HEK293 (cell line): Measurements from ENCODE around the gene TEAD2.
A peak's percentile ranks its signal among the peaks of the same experiment; 100 is the strongest.
"Not testable (repeated sequence)": the region's sequence is repeated elsewhere in the genome, so short reads cannot be mapped to it uniquely, and the experiment has no call there.

Experiments used
- CTCF ChIA-PET: fragments of 350-600 bp; formaldehyde crosslinking; extraction: SDS; loops from one replicate; lab custom pipeline; 2021; ENCODE audit warnings: antibody characterized with exemption; lab: Yijun Ruan, JAX
- POLR2A ChIA-PET: fragments of 300-600 bp; formaldehyde crosslinking; extraction: SDS; loops from one replicate; lab custom pipeline; 2020; ENCODE audit warnings: antibody characterized with exemption, inconsistent platforms; lab: Yijun Ruan, JAX
- H3K27ac ChIP-seq: fragments of 200-500 bp; sonication (Bioruptor generic); 2 replicates; pipeline ENCODE4 v1.5.1; 2014; ENCODE audit warnings: low read depth, low read length, control low read depth, inconsistent platforms; ENCODE audit errors: extremely low read depth
- H3K36me3 ChIP-seq, 2 experiments: fragments of 200-500 bp in 1 of 2; sonication (Bioruptor generic) in 1 of 2; 1 replicate in 1 of 2; 2 replicates in 1 of 2; pipeline ENCODE4 v1.5.1; 2014 to 2017; ENCODE audit warnings: inconsistent platforms in 2 of 2, low read length in 2 of 2; ENCODE audit not compliant: control insufficient read depth in 2 of 2, insufficient read depth in 1 of 2
- H3K4me1 ChIP-seq: fragments of 200-500 bp; sonication (Bioruptor generic); 2 replicates; pipeline ENCODE4 v1.5.1; 2014; ENCODE audit warnings: mild to moderate bottlenecking, low read length, inconsistent platforms; ENCODE audit not compliant: control insufficient read depth, insufficient read depth
- H3K4me3 ChIP-seq: 2 replicates; pipeline ENCODE4 v1.5.1; 2011; ENCODE audit warnings: low read depth, mild to moderate bottlenecking, control low read depth, low read length, moderate library complexity
- H3K9me3 ChIP-seq: fragments of 200-500 bp; sonication (Bioruptor generic); 2 replicates; pipeline ENCODE4 v1.5.1; 2014; ENCODE audit warnings: low read depth, low read length, inconsistent platforms; ENCODE audit not compliant: control insufficient read depth, insufficient read depth
- GFI1B ChIP-seq: fragments of 450-650 bp; formaldehyde crosslinking; IDR thresholded peaks from 2 replicates; pipeline ENCODE4 v1.5.1; 2016; ENCODE audit warnings: missing biosample characterization, missing genetic modification characterization
- GLIS1 ChIP-seq: fragments of 450-650 bp; formaldehyde crosslinking; IDR thresholded peaks from 2 replicates; pipeline ENCODE4 v1.5.1; 2016; ENCODE audit warnings: missing biosample characterization, missing genetic modification characterization
- HIC1 ChIP-seq: fragments of 450-650 bp; formaldehyde crosslinking; IDR thresholded peaks from 2 replicates; pipeline ENCODE4 v1.5.1; 2016; ENCODE audit warnings: missing biosample characterization, missing genetic modification characterization
- OSR2 ChIP-seq: fragments of 450-650 bp; formaldehyde crosslinking; IDR thresholded peaks from 2 replicates; pipeline ENCODE4 v1.5.1; 2016; ENCODE audit warnings: missing biosample characterization, missing genetic modification characterization
- PATZ1 ChIP-seq: fragments of 450-650 bp; formaldehyde crosslinking; IDR thresholded peaks from 2 replicates; pipeline ENCODE4 v1.5.1; 2016; ENCODE audit warnings: missing biosample characterization, missing genetic modification characterization
- PRDM1 ChIP-seq: fragments of 450-650 bp; formaldehyde crosslinking; IDR thresholded peaks from 2 replicates; pipeline ENCODE4; 2016; ENCODE audit warnings: missing biosample characterization, missing genetic modification characterization
- RBAK ChIP-seq: fragments of 450-650 bp; formaldehyde crosslinking; IDR thresholded peaks from 2 replicates; pipeline ENCODE4 v1.5.1; 2016; ENCODE audit warnings: missing biosample characterization, missing genetic modification characterization
- SCRT2 ChIP-seq: fragments of 450-650 bp; formaldehyde crosslinking; IDR thresholded peaks from 2 replicates; pipeline ENCODE4 v1.5.1; 2016; ENCODE audit warnings: missing biosample characterization, missing genetic modification characterization
- ZBTB26 ChIP-seq: fragments of 450-650 bp; formaldehyde crosslinking; optimal IDR thresholded peaks from 2 replicates; pipeline ENCODE3; 2016; ENCODE audit warnings: missing biosample characterization, mild to moderate bottlenecking, missing genetic modification characterization
- ZNF10 ChIP-seq: fragments of 450-650 bp; formaldehyde crosslinking; IDR thresholded peaks from 2 replicates; pipeline ENCODE4 v1.5.1; 2017; ENCODE audit warnings: missing biosample characterization, missing genetic modification characterization
- ZNF121 ChIP-seq: fragments of 450-650 bp; formaldehyde crosslinking; IDR thresholded peaks from 2 replicates; pipeline ENCODE4 v1.5.1; 2016; ENCODE audit warnings: missing biosample characterization, missing genetic modification characterization
- ZNF155 ChIP-seq: fragments of 450-650 bp; formaldehyde crosslinking; IDR thresholded peaks from 2 replicates; pipeline ENCODE4 v1.5.1; 2016; ENCODE audit warnings: missing biosample characterization, missing genetic modification characterization
- ZNF16 ChIP-seq: fragments of 450-650 bp; formaldehyde crosslinking; IDR thresholded peaks from 2 replicates; pipeline ENCODE4 v1.5.1; 2016; ENCODE audit warnings: low read depth, missing biosample characterization, missing genetic modification characterization
- ZNF214 ChIP-seq: fragments of 450-650 bp; formaldehyde crosslinking; IDR thresholded peaks from 2 replicates; pipeline ENCODE4 v1.5.1; 2017; ENCODE audit warnings: missing biosample characterization, mild to moderate bottlenecking, missing genetic modification characterization, borderline replicate concordance
- ZNF514 ChIP-seq: fragments of 450-650 bp; formaldehyde crosslinking; IDR thresholded peaks from 2 replicates; pipeline ENCODE4 v1.5.1; 2016; ENCODE audit warnings: missing biosample characterization, missing genetic modification characterization
- ZNF704 ChIP-seq: fragments of 450-650 bp; formaldehyde crosslinking; IDR thresholded peaks from 2 replicates; pipeline ENCODE4 v1.5.1; 2016; ENCODE audit warnings: missing biosample characterization, missing genetic modification characterization

Gene TEAD2

GRCh38 chr19:49331187-49331586, 31.0 kb downstream of the TEAD2 start:
- H3K9me3 ChIP-seq, H3K27ac ChIP-seq, POLR2A ChIA-PET, H3K36me3 ChIP-seq, H3K4me3 ChIP-seq, H3K4me1 ChIP-seq: not testable (repeated sequence)
- TF ChIP-seq SCRT2 (tag by site-specific recombination) (peak; percentile 70; the same call in 1 of the 2 replicates), ZNF121 (tag by site-specific recombination) (peak; percentile 81; the same call in 1 of the 2 replicates)
- CTCF ChIA-PET, result interaction anchor here (0.5 to 5.8 kb wide), 10 partner anchors 16 to 280 kb away, joined by 3 to 36 read pairs (median 4); no protein-coding TSS in a partner anchor

- Histone ChIP-seq H3K4me1 (no peaks in the 10 kb centered on the region), H3K4me3 (no peak overlapping the region), H3K9me3 (no peaks in the 10 kb centered on the region), H3K27ac (no peak overlapping the region), H3K36me3 (peaks cover 0 to 4% of the 10 kb centered on the region in 2 experiments; a peak in 2 of 3 replicates)
- no peak for TF ChIP-seq PATZ1 (tag by site-specific recombination)
- TF ChIP-seq ZNF10 (tag by site-specific recombination), result peak; percentile 12; the same call in 1 of the 2 replicates
- no peak for TF ChIP-seq ZNF16 (tag by site-specific recombination)
- TF ChIP-seq ZNF155, result no peak
- CTCF ChIA-PET, result interaction anchor here (0.5 to 5.8 kb wide), 8 partner anchors 11 to 514 kb away, joined by 3 to 36 read pairs (median 3); no protein-coding TSS in a partner anchor
- POLR2A ChIA-PET, result no interaction called here
These were observed 33.5 kb downstream of the TEAD2 start for GRCh38 chr19:49328741-49329140.

- Histone ChIP-seq H3K4me3 (no peak overlapping the region), H3K36me3 (peaks cover 0 to 4% of the 10 kb centered on the region in 2 experiments; a peak in 2 of 3 replicates), H3K9me3 (no peaks in the 10 kb centered on the region)
- CTCF ChIA-PET, result interaction anchor here (0.6 to 5.8 kb wide), 21 partner anchors 9 to 1210 kb away, joined by 3 to 36 read pairs (median 4); no protein-coding TSS in a partner anchor
- TF ChIP-seq ZNF214 (tag by site-specific recombination) (no peak), PRDM1 (peak; percentile 53; the same call in 1 of the 2 replicates), ZBTB26 (no peak), OSR2 (tag by site-specific recombination) (no peak), GFI1B (tag by site-specific recombination) (no peak)
- TF ChIP-seq, all 188 proteins: peak for 1
- Histone ChIP-seq H3K27ac (no peak overlapping the region), H3K4me1 (no peaks in the 10 kb centered on the region)
- POLR2A ChIA-PET, result no interaction called here
These were observed 34.2 kb downstream of the TEAD2 start for GRCh38 chr19:49327878-49328544.

GRCh38 chr19:49326165-49326704, 36.0 kb downstream of the TEAD2 start:
- ChIA-PET CTCF (interaction anchor here (0.6 to 1.7 kb wide), 7 partner anchors 10 to 374 kb away, joined by 3 to 6 read pairs (median 4); no protein-coding TSS in a partner anchor), POLR2A (no interaction called here)
- no peak for TF ChIP-seq GLIS1 (tag by site-specific recombination)
- no peak for TF ChIP-seq HIC1 (tag by site-specific recombination)
- no peak for TF ChIP-seq ZNF514 (tag by site-specific recombination)
- no peak for TF ChIP-seq ZNF704
- TF ChIP-seq RBAK, result no peak
- Histone ChIP-seq H3K27ac (no peak overlapping the region), H3K4me3 (no peak overlapping the region), H3K4me1 (no peaks in the 10 kb centered on the region), H3K36me3 (peaks cover 0 to 4% of the 10 kb centered on the region in 2 experiments; a peak in 2 of 3 replicates), H3K9me3 (no peaks in the 10 kb centered on the region)

- H3K36me3 ChIP-seq, H3K27ac ChIP-seq, H3K4me3 ChIP-seq, H3K4me1 ChIP-seq, H3K9me3 ChIP-seq, POLR2A ChIA-PET: not testable (repeated sequence)
- CTCF ChIA-PET, result interaction anchor here (0.6 to 1.3 kb wide), 3 partner anchors 14 to 105 kb away, joined by 3 to 4 read pairs (median 3); no protein-coding TSS in a partner anchor
These were observed 36.5 kb downstream of the TEAD2 start for GRCh38 chr19:49325756-49326155.
